Upper lobe of left lung (tissue), 4 donors: ENCODE data around the gene NPY4R2.
"Not testable (repeated sequence)": the region's sequence is repeated elsewhere in the genome, so short reads cannot be mapped to it uniquely, and the experiment has no call there.

ENCODE experiments used
- EP300 ChIP-seq, 4 donors: sonication (generic); formaldehyde crosslinking; IDR thresholded peaks; one replicate each; pipeline ENCODE4 v1.5.1; 2017; ENCODE audit warnings: antibody characterized with exemption in 4 of 4, control low read depth in 2 of 4
- POLR2A ChIP-seq, 4 donors: fragments of 450-650 bp; IDR thresholded peaks; one replicate each; pipeline ENCODE4 v1.5.1; 2016 to 2017; ENCODE audit warnings: antibody characterized with exemption in 4 of 4, mild to moderate bottlenecking in 2 of 4
- TF ChIP-seq, protein P1 (sequence below), 6 experiments: fragments of 450-650 bp in 4 of 6; fragments of 200-600 bp in 2 of 6; sonication (generic) in 2 of 6; IDR thresholded peaks; one replicate each; pipeline ENCODE4 v1.5.1; 2016 to 2019; ENCODE audit warnings: antibody characterized with exemption in 6 of 6

DNA sequence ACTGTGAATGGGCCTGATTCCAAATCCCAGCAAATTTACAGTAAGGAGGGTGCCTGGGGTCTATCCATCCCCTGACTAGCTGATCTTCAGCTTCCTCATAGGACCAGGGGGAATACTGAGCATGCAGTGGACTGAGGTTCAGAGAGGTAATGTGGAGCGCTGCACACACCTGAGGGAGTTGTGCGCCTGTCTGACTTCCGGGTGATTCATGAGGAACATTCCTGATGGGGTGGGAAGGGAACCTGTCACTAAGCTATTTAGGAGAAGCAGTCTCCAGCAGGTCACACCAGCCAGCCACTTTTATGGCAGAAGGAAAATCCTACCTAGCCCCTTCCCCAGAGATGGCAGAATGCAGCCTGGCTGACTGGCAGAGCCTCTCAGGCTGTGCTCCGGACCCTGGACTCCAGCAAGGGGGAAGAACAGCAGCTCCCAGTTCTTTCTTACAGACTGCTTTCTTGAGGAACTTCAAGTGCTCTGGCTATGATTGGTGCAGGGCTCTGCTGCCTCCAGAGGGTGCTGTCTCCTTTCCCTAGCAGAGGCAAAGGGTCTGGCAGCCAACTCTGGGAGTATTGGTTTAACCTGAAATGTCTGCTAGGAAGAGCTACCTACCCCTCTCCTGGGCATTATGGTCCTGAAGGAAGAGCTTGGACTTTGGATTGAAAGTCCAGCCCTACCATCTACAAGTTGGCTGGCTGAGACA is 2.5 kb upstream of the NPY4R2 start:
- TF ChIP-seq, protein P1, sequence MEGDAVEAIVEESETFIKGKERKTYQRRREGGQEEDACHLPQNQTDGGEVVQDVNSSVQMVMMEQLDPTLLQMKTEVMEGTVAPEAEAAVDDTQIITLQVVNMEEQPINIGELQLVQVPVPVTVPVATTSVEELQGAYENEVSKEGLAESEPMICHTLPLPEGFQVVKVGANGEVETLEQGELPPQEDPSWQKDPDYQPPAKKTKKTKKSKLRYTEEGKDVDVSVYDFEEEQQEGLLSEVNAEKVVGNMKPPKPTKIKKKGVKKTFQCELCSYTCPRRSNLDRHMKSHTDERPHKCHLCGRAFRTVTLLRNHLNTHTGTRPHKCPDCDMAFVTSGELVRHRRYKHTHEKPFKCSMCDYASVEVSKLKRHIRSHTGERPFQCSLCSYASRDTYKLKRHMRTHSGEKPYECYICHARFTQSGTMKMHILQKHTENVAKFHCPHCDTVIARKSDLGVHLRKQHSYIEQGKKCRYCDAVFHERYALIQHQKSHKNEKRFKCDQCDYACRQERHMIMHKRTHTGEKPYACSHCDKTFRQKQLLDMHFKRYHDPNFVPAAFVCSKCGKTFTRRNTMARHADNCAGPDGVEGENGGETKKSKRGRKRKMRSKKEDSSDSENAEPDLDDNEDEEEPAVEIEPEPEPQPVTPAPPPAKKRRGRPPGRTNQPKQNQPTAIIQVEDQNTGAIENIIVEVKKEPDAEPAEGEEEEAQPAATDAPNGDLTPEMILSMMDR (IDR thresholded peaks at IDR 0.05), result not testable (repeated sequence)
- not testable (repeated sequence) for TF ChIP-seq POLR2A, EP300 (IDR thresholded peaks at IDR 0.05)
